Fibroblast of lung (primary cell): ENCODE measurements around the gene HS3ST2. TPM values are rescaled to one million over a fixed set of nuclear protein-coding genes. Genes with fewer than 3 reads are reported as not detected.

Source experiments
- DNase-seq, 2 donors: peaks; one replicate each; pipeline versions ENCODE4 v3.0.0 to v3.0.0-alpha.2; 2010; ENCODE audit warnings: low read depth in 2 of 2
- H2AFZ ChIP-seq: 2 replicates; pipeline ENCODE4 v1.5.1; 2012; ENCODE audit warnings: low read length, control low read depth, inconsistent platforms
- H3K27ac ChIP-seq: 2 replicates; pipeline ENCODE4 v1.5.1; 2011; ENCODE audit warnings: low read length, control low read depth; ENCODE audit not compliant: insufficient read depth
- H3K27me3 ChIP-seq: 2 replicates; pipeline ENCODE4 v1.5.1; 2011; ENCODE audit warnings: mild to moderate bottlenecking, low read length; ENCODE audit not compliant: control insufficient read depth, insufficient read depth
- H3K36me3 ChIP-seq: 2 replicates; pipeline ENCODE4 v1.5.1; 2011; ENCODE audit warnings: low read length; ENCODE audit not compliant: control insufficient read depth, insufficient read depth
- H3K4me1 ChIP-seq: 2 replicates; pipeline ENCODE4 v1.5.1; 2011; ENCODE audit warnings: low read length; ENCODE audit not compliant: control insufficient read depth, insufficient read depth; ENCODE audit errors: extremely low read depth
- H3K4me2 ChIP-seq: 2 replicates; pipeline ENCODE4 v1.5.1; 2011; ENCODE audit warnings: low read length, control low read depth; ENCODE audit not compliant: insufficient read depth; ENCODE audit errors: extremely low read depth
- H3K4me3 ChIP-seq, 4 experiments: fragments of 200-600 bp in 1 of 4; sonication (generic) in 1 of 4; replicated peaks in 1 of 4; 2 replicates each; pipeline ENCODE4 v1.5.1; 2011 to 2016; ENCODE audit warnings: low read length in 4 of 4, low read depth in 3 of 4, mild to moderate bottlenecking in 3 of 4, control low read depth in 2 of 4, inconsistent platforms in 1 of 4, mixed read lengths in 1 of 4; ENCODE audit not compliant: insufficient read depth in 1 of 4; ENCODE audit errors: control extremely low read depth in 1 of 4
- H3K79me2 ChIP-seq: 2 replicates; pipeline ENCODE4 v1.5.1; 2012; ENCODE audit warnings: mild to moderate bottlenecking, low read length, inconsistent platforms; ENCODE audit not compliant: control insufficient read depth, insufficient read depth
- H3K9ac ChIP-seq: 2 replicates; pipeline ENCODE4 v1.5.1; 2011; ENCODE audit warnings: mild to moderate bottlenecking, low read length, control low read depth; ENCODE audit not compliant: insufficient read depth
- H3K9me3 ChIP-seq: 2 replicates; pipeline ENCODE4 v1.5.1; 2012; ENCODE audit warnings: low read depth, low read length; ENCODE audit not compliant: control insufficient read depth, insufficient read depth
- H4K20me1 ChIP-seq: 2 replicates; pipeline ENCODE4 v1.5.1; 2011; ENCODE audit warnings: low read length; ENCODE audit not compliant: control insufficient read depth, insufficient read depth; ENCODE audit errors: extremely low read depth
- EZH2 ChIP-seq: IDR thresholded peaks from 2 replicates; pipeline ENCODE4 v1.5.1; 2012; ENCODE audit warnings: low read length, control low read depth, mild to moderate bottlenecking; ENCODE audit errors: missing control alignments
- polyA plus RNA-seq, 2 donors: library from polyadenylated mRNA; depleted of rRNA in 1 of 2; stranded (reverse) in 1 of 2; unstranded in 1 of 2; fragments of >200 nt; gene quantifications; 2 replicates each; pipeline ENCODE4 v1.2.1, GENCODE V29; 2011 to 2012; ENCODE audit warnings: missing spikeins in 1 of 2
- total RNA-seq: library from RNA; depleted of rRNA; stranded (reverse); fragments of >200 nt; gene quantifications from 2 replicates; pipeline ENCODE4 v1.2.1, GENCODE V29; 2014
- TF ChIP-seq, protein P1 (sequence below), 2 donors: IDR thresholded peaks in 1 of 2; conservative IDR thresholded peaks in 1 of 2; 1 replicate in 1 of 2; 2 replicates in 1 of 2; pipeline ENCODE4 v1.5.1; 2011 to 2012; ENCODE audit warnings: low read length in 2 of 2, control low read depth in 1 of 2, inconsistent platforms in 1 of 2, low read depth in 1 of 2, mild to moderate bottlenecking in 1 of 2

The HS3ST2 gene
- total and polyA plus RNA-seq, 2 donors (not counting 1 experiment from before 2014, with no cell fraction given) = not detected

- H3K36me3 ChIP-seq = no peaks in the 10 kb centered on the region
- H3K9me3 ChIP-seq = no peaks in the 10 kb centered on the region
- H3K4me2 ChIP-seq = no peak overlapping the region
- no peak overlapping the region for H2AFZ ChIP-seq
- no peaks in the 10 kb centered on the region for H3K4me1 ChIP-seq
- TF ChIP-seq, protein P1, sequence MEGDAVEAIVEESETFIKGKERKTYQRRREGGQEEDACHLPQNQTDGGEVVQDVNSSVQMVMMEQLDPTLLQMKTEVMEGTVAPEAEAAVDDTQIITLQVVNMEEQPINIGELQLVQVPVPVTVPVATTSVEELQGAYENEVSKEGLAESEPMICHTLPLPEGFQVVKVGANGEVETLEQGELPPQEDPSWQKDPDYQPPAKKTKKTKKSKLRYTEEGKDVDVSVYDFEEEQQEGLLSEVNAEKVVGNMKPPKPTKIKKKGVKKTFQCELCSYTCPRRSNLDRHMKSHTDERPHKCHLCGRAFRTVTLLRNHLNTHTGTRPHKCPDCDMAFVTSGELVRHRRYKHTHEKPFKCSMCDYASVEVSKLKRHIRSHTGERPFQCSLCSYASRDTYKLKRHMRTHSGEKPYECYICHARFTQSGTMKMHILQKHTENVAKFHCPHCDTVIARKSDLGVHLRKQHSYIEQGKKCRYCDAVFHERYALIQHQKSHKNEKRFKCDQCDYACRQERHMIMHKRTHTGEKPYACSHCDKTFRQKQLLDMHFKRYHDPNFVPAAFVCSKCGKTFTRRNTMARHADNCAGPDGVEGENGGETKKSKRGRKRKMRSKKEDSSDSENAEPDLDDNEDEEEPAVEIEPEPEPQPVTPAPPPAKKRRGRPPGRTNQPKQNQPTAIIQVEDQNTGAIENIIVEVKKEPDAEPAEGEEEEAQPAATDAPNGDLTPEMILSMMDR (conservative IDR thresholded peaks at IDR 0.05 in 1 of 2, IDR thresholded peaks at IDR 0.05 in 1 of 2; ENCODE audit: low read depth in 1 of 2, low read length in 2 of 2) = no peak
- no peak for TF ChIP-seq EZH2
- no peaks in the 10 kb centered on the region for H3K27me3 ChIP-seq
- no peak overlapping the region for H3K9ac ChIP-seq
- H3K27ac ChIP-seq = no peak overlapping the region
- H3K4me3 ChIP-seq = no peak overlapping the region
- no peak for DNase-seq
- no peaks in the 10 kb centered on the region for H3K79me2 ChIP-seq
- no peaks in the 10 kb centered on the region for H4K20me1 ChIP-seq
Measured at GRCh38 chr16:22781480-22781879, 32.5 kb upstream of the HS3ST2 start.

DNA sequence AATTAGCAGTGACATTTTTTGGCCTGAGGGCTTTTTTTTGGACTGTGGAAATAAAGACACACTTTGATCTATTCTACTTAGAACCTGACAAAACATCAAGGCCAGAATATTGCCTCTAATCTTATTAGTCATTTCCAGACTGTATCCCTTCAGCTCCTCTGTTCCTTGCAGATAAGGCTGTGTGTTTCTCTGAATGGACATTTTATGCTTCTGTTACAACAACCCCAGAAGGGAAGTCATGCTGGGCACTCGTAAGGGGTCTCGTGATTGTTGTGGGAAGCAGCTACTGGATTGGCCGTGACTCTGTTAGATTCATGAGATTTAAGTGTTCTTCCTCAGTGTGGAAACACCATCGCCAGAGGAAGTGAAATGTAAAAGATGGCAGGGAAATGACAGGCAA is 31.6 kb upstream of the HS3ST2 start:
- no peaks in the 10 kb centered on the region for H3K36me3 ChIP-seq
- H2AFZ ChIP-seq = no peak overlapping the region
- H3K4me3 ChIP-seq = no peak overlapping the region
- H3K4me2 ChIP-seq = no peak overlapping the region
- no peaks in the 10 kb centered on the region for H3K4me1 ChIP-seq
- TF ChIP-seq EZH2 = no peak
- TF ChIP-seq, protein P1 (conservative IDR thresholded peaks at IDR 0.05 in 1 of 2, IDR thresholded peaks at IDR 0.05 in 1 of 2; ENCODE audit: low read depth in 1 of 2, low read length in 2 of 2) = no peak
- H3K27ac ChIP-seq = no peak overlapping the region
- H3K9ac ChIP-seq = no peak overlapping the region
- no peaks in the 10 kb centered on the region for H3K27me3 ChIP-seq
- no peaks in the 10 kb centered on the region for H3K79me2 ChIP-seq
- H4K20me1 ChIP-seq = no peaks in the 10 kb centered on the region
- no peaks in the 10 kb centered on the region for H3K9me3 ChIP-seq
- DNase-seq = no peak

- no peaks in the 10 kb centered on the region for H4K20me1 ChIP-seq
- no peaks in the 10 kb centered on the region for H3K9me3 ChIP-seq
- H3K4me2 ChIP-seq = no peak overlapping the region
- TF ChIP-seq EZH2 = no peak
- TF ChIP-seq, protein P1 (conservative IDR thresholded peaks at IDR 0.05 in 1 of 2, IDR thresholded peaks at IDR 0.05 in 1 of 2; ENCODE audit: low read depth in 1 of 2, low read length in 2 of 2) = no peak
- H3K4me3 ChIP-seq = no peak overlapping the region
- no peak overlapping the region for H2AFZ ChIP-seq
- no peaks in the 10 kb centered on the region for H3K4me1 ChIP-seq
- H3K79me2 ChIP-seq = no peaks in the 10 kb centered on the region
- H3K9ac ChIP-seq = no peak overlapping the region
- H3K27ac ChIP-seq = no peak overlapping the region
- no peaks in the 10 kb centered on the region for H3K36me3 ChIP-seq
- H3K27me3 ChIP-seq = no peaks in the 10 kb centered on the region
- DNase-seq = no peak
Measured at GRCh38 chr16:22784690-22785214, 29.2 kb upstream of the HS3ST2 start.
